Measurements from ENCODE around the gene SMOC2.

SMOC2 gene

DNA sequence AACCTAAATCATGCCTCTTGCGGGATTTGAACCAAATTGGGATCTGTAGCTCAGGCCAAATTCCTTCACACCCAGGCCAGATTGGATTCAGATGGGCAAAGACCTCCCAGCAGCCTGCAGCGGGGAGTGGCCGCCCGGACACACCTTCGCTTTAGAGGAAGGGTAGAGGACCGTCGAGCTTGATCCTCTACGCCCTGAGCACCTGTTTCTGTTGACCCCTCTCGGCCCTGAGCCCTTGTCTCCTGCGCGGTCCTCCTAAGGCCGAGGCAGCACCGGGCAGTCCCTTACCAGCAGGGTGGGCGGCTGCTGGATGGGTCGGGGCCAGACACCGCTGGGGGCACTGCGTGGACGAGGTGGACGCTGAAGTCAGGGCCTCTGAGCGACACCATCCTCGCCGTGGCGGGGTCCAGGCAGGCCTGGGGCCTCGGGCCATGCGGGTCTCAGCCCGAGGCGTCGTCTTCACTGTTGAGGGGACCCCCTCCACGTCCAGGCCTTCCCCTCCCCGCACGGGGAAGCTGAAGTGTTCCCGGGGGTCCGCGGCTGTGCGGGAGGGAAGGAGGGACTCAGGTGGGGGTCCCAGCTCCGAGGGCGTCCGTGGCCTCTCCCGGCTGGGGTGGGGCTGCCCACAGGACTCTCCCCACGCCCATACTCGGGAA lies 114.8 kb downstream of the SMOC2 start:
- no peak for DNase-seq (ENCODE audit: low read depth, low spot score)
- no peak for TF ChIP-seq EZH2 (IDR thresholded peaks at IDR 0.05)
- no peak for TF ChIP-seq POLR2AphosphoS5 (IDR thresholded peaks at IDR 0.05; ENCODE audit: borderline replicate concordance, low read depth, low read length)
- no peak for TF ChIP-seq FOXP2 (optimal IDR thresholded peaks at IDR 0.05; ENCODE audit: control extremely low read depth, extremely low read length, insufficient read depth)
- H3K27ac ChIP-seq: no peak overlapping the region
- no peaks in the 10 kb centered on the region for H3K36me3 ChIP-seq (ENCODE audit: insufficient read depth, low read length)
- no peak overlapping the region for H3K4me3 ChIP-seq
- H3K9me3 ChIP-seq (ENCODE audit: low read depth, low read length): no peaks in the 10 kb centered on the region
- no peak overlapping the region for H3K9ac ChIP-seq (ENCODE audit: insufficient read length)

DNA sequence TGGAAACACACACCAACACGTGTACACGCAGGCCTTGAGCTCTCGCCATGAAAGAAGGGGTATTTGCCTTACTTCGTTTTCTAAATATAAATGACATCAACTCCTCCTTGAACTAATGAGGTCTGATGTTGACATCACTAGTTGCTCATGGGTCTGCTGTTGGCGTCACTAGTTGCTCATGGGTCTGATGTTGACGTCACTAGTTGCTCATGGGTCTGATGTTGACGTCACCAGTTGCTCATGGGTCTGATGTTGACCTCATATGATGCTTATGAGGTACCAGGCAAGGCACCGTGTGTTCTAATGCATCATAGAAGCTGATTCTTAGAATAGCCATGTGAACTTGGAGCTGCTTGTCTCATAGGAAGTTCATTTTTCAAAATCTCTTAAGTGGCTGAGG lies 116.5 kb downstream of the SMOC2 start:
- no peak overlapping the region for H3K4me3 ChIP-seq
- no peak overlapping the region for H3K9ac ChIP-seq (ENCODE audit: insufficient read length)
- no peaks in the 10 kb centered on the region for H3K9me3 ChIP-seq (ENCODE audit: low read depth, low read length)
- TF ChIP-seq EZH2 (IDR thresholded peaks at IDR 0.05) (no peak), POLR2AphosphoS5 (IDR thresholded peaks at IDR 0.05; ENCODE audit: borderline replicate concordance, low read depth, low read length) (no peak), FOXP2 (optimal IDR thresholded peaks at IDR 0.05; ENCODE audit: control extremely low read depth, extremely low read length, insufficient read depth) (no peak)
- DNase-seq (ENCODE audit: low read depth, low spot score): no peak
- no peak overlapping the region for H3K27ac ChIP-seq
- H3K36me3 ChIP-seq (ENCODE audit: insufficient read depth, low read length): no peaks in the 10 kb centered on the region

DNA sequence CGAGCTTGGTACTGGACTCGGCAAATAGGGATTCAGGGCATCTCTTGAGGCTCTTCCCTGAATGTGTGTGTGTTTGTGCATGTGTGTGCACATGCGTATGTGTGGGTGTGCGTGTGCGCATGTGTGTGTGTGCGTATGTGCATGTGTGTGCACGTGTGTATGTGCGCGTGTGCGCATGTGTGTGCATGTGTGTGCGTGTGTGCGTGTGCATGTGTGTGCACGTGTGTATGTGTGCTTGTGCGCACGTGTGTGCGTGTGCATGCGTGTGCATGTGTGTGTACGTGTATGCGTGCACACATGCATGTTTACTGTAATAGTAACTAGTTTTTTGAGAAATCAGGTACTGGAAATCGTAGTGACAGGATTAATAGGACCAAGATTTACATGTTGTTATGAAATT lies 117.7 kb downstream of the SMOC2 start:
- H3K27ac ChIP-seq: no peak overlapping the region
- TF ChIP-seq POLR2AphosphoS5 (IDR thresholded peaks at IDR 0.05; ENCODE audit: borderline replicate concordance, low read depth, low read length) (no peak), FOXP2 (optimal IDR thresholded peaks at IDR 0.05; ENCODE audit: control extremely low read depth, extremely low read length, insufficient read depth) (no peak), EZH2 (IDR thresholded peaks at IDR 0.05) (no peak)
- no peaks in the 10 kb centered on the region for H3K36me3 ChIP-seq (ENCODE audit: insufficient read depth, low read length)
- H3K4me3 ChIP-seq: no peak overlapping the region
- no peak for DNase-seq (ENCODE audit: low read depth, low spot score)
- H3K9ac ChIP-seq (ENCODE audit: insufficient read length): no peak overlapping the region
- no peaks in the 10 kb centered on the region for H3K9me3 ChIP-seq (ENCODE audit: low read depth, low read length)

DNA sequence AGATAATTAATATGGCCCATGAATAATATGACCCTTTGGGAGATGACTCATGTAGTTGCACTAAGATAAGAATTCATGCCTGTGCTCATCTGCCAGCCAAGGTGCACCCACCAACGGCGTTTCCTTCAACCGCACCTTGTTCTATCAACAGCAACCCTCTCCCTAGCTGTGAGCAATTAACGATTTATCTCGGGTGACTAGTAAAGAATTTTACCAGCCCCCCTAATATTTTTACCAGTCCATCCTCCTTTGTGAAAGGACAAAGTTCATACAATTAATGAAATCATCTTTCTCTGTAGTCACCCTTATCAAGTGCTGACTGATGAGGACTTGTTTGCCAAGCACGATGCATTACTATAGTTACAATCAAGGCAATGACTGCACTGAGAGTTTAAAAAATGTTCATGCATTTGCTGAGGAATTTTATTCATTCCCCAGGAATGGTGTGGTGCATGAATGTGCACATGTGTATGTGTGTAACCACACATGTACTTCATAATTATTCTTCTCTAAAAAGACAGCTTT lies 118.7 kb downstream of the SMOC2 start:
- no peak overlapping the region for H3K4me3 ChIP-seq
- TF ChIP-seq POLR2AphosphoS5 (IDR thresholded peaks at IDR 0.05; ENCODE audit: borderline replicate concordance, low read depth, low read length) (no peak), EZH2 (IDR thresholded peaks at IDR 0.05) (no peak), FOXP2 (optimal IDR thresholded peaks at IDR 0.05; ENCODE audit: control extremely low read depth, extremely low read length, insufficient read depth) (no peak)
- DNase-seq (ENCODE audit: low read depth, low spot score): no peak
- no peak overlapping the region for H3K9ac ChIP-seq (ENCODE audit: insufficient read length)
- H3K9me3 ChIP-seq (ENCODE audit: low read depth, low read length): no peaks in the 10 kb centered on the region
- no peaks in the 10 kb centered on the region for H3K36me3 ChIP-seq (ENCODE audit: insufficient read depth, low read length)
- no peak overlapping the region for H3K27ac ChIP-seq

DNA sequence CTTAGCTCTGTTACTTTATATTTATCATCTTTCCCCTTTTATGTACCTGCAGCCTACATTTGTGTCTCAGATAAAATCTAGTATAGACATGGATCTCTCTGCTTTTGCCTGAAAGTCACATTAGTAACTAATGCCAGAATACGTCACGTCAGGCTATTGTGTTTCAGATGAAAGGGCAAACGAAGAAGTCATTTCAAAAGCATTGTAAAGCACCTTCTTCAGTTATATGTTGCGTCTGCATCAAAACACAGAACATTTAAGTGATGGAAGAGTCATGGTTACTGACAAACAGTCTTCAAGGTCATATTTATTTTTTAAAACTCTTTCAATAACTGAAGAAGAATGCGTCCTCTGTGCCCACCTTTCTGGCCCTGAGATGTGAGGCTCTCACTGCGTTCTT lies 119.1 kb downstream of the SMOC2 start:
- Histone ChIP-seq H3K36me3 (ENCODE audit: insufficient read depth, low read length) (no peaks in the 10 kb centered on the region), H3K9ac (ENCODE audit: insufficient read length) (no peak overlapping the region), H3K9me3 (ENCODE audit: low read depth, low read length) (no peaks in the 10 kb centered on the region), H3K27ac (no peak overlapping the region), H3K4me3 (no peak overlapping the region)
- no peak for TF ChIP-seq FOXP2 (optimal IDR thresholded peaks at IDR 0.05; ENCODE audit: control extremely low read depth, extremely low read length, insufficient read depth)
- no peak for TF ChIP-seq POLR2AphosphoS5 (IDR thresholded peaks at IDR 0.05; ENCODE audit: borderline replicate concordance, low read depth, low read length)
- no peak for TF ChIP-seq EZH2 (IDR thresholded peaks at IDR 0.05)
- DNase-seq (ENCODE audit: low read depth, low spot score): no peak

DNA sequence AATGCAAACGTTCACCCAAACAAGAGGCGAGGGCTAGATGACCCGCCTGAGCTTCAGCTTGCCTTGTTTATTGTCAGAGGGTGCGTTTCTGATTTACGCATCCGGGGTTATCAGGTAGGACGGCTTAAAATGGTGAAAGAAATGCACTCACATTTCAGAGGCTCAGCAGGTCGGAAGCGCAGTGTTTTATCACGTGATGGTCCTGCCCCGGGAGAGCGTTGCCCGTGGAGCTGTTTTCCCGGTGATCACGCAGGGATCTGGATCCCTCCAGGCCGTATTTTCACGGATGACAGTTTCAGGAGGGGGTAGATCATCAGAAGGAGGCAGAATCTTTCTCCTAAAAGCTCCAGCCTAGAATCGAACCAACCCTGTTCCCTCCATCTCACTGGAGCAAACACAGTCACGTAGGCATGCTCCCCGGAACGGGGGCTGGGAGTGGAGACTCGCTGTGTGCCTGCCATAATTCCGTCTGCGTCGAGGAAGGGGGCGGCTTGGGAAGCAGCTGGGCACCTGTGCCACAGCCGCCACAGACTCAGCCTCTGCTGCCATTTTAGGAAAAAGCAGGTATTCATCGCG lies 121.7 kb downstream of the SMOC2 start:
- Histone ChIP-seq H3K27ac (no peak overlapping the region), H3K9ac (ENCODE audit: insufficient read length) (no peak overlapping the region), H3K36me3 (ENCODE audit: insufficient read depth, low read length) (no peaks in the 10 kb centered on the region), H3K4me3 (no peak overlapping the region), H3K9me3 (ENCODE audit: low read depth, low read length) (no peaks in the 10 kb centered on the region)
- DNase-seq (ENCODE audit: low read depth, low spot score): no peak
- TF ChIP-seq EZH2 (IDR thresholded peaks at IDR 0.05) (no peak), FOXP2 (optimal IDR thresholded peaks at IDR 0.05; ENCODE audit: control extremely low read depth, extremely low read length, insufficient read depth) (no peak), POLR2AphosphoS5 (IDR thresholded peaks at IDR 0.05; ENCODE audit: borderline replicate concordance, low read depth, low read length) (no peak)

DNA sequence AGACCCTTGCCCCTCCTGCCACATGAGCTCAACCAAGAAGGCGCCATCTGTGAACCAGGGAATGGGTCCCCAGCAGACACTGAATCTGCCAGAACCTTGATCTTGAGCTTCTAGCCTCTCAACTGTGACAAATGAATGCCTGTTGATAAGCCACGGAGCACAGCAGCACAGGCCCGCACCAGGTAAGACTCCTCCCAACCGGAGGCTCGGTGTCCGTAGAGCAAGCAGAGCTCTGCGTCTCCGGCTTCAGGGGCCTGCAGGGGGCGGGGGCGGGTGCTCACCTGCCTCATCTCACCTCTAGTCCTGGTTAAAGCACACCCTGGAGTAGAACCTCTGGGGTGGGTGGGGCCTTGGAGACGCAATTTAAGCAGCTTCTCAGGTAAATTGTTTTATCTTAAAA lies 122.7 kb downstream of the SMOC2 start:
- Histone ChIP-seq H3K9ac (ENCODE audit: insufficient read length) (no peak overlapping the region), H3K36me3 (ENCODE audit: insufficient read depth, low read length) (no peaks in the 10 kb centered on the region), H3K9me3 (ENCODE audit: low read depth, low read length) (no peaks in the 10 kb centered on the region), H3K4me3 (no peak overlapping the region), H3K27ac (no peak overlapping the region)
- no peak for TF ChIP-seq FOXP2 (optimal IDR thresholded peaks at IDR 0.05; ENCODE audit: control extremely low read depth, extremely low read length, insufficient read depth)
- no peak for TF ChIP-seq EZH2 (IDR thresholded peaks at IDR 0.05)
- TF ChIP-seq POLR2AphosphoS5 (IDR thresholded peaks at IDR 0.05; ENCODE audit: borderline replicate concordance, low read depth, low read length): no peak
- DNase-seq (ENCODE audit: low read depth, low spot score): no peak

DNA sequence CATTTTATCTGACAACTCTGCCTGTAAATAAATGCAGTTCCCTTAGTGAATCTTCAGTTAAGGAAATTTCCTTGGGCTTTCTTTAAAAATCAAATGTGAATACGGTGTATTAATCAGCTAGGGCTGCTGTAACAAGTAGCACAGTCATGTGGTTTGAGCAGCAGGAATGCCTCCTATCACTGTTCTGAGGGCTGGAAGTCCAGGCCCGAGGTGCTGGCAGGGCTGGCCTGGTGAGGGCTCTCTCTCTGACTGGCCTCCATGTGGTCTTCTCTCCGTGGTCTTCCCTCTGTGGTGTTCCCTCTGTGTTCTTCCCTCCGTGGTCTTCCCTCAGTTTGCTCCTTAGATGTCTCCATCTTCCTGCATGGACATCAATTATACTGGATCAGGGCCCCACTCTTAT lies 124.1 kb downstream of the SMOC2 start:
- H3K4me3 ChIP-seq: no peak overlapping the region
- H3K9ac ChIP-seq (ENCODE audit: insufficient read length): no peak overlapping the region
- no peak for DNase-seq (ENCODE audit: low read depth, low spot score)
- H3K9me3 ChIP-seq (ENCODE audit: low read depth, low read length): no peaks in the 10 kb centered on the region
- no peaks in the 10 kb centered on the region for H3K36me3 ChIP-seq (ENCODE audit: insufficient read depth, low read length)
- H3K27ac ChIP-seq: no peak overlapping the region
- TF ChIP-seq EZH2 (IDR thresholded peaks at IDR 0.05) (no peak), POLR2AphosphoS5 (IDR thresholded peaks at IDR 0.05; ENCODE audit: borderline replicate concordance, low read depth, low read length) (no peak), FOXP2 (optimal IDR thresholded peaks at IDR 0.05; ENCODE audit: control extremely low read depth, extremely low read length, insufficient read depth) (no peak)
